Ramos (cell line): ENCODE results near the gene CHKA.
"Not testable (repeated sequence)": the region's sequence is repeated elsewhere in the genome, so short reads cannot be mapped to it uniquely, and the experiment has no call there.

ENCODE experiments used
- in situ Hi-C: fragments of 300-500 bp; cut with MboI; formaldehyde crosslinking; loops from one replicate; pipeline ENCODE4 v1.14.3; 2022; ENCODE audit warnings: low sequenced_read_pairs; ENCODE audit not compliant: unreplicated experiment

Gene CHKA

DNA sequence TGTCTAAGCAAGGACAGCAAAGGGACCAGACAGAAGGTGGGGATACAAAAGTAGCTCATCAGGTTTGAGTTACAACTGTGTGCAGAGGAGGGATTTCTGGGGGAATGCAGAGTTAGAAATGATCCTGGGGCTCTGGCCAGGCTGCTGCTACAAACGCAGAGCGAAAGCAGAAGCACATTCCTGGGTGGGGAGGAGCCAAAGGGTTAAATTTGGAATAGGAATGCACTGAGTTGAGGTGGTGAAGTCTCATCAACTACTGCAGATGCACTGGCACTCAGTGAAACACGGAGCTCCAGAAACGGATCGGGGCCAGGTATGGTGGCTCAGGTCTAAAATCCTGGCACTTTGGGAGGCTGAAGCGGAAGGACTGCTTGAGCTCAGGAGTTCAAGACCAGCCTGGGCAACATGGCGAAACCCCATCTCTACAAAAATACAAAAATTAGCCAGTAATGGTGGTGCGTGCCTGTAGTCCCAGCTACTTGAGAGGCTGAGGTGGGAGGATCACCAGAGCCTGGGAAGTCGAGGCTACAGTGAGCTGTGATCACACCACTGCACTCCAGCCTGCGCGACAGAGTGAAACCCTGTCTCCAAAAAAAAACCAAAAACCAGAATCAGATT is 3.2 kb downstream of the CHKA start:
- in situ Hi-C loops = no loop called here

DNA sequence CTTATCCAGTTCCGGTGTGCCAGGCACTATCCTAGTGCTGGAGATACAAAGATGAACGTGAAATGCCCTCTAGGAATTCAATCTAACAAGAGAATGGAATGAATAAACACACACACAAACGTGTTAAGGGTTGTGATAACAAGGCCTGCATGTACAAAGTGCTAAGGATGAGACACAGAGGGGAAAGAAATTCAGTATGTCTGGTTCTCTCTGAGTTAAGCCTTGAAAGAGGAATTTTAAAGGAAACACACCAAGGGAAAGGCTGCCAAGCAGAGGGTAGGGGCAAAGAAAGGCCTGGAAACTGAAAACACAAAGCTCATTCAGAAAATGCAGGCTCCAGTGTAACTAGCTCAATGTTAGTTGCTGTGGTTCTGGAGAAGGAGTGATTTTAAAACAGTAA is 4.2 kb downstream of the CHKA start:
- in situ Hi-C loops = no loop called here

DNA sequence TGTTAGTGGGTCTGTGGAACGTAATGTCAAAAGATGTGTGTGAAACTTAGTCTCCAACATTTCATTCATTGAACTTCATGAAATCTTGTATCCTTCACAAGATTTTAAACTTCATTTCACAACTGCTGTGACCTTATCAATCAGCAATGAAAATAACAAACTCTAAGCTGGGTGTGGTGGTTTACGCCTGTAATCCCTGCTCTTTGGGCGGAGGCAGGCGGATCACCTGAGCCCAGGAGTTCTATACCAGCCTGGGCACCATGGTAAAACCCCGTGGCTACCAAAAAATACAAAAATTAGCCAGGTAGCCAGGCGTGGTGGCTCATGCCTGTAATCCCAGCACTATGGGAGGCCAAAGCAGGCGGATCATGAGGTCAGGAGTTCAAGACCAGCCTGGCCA is 5.1 kb downstream of the CHKA start:
- in situ Hi-C loops = no loop called here

DNA sequence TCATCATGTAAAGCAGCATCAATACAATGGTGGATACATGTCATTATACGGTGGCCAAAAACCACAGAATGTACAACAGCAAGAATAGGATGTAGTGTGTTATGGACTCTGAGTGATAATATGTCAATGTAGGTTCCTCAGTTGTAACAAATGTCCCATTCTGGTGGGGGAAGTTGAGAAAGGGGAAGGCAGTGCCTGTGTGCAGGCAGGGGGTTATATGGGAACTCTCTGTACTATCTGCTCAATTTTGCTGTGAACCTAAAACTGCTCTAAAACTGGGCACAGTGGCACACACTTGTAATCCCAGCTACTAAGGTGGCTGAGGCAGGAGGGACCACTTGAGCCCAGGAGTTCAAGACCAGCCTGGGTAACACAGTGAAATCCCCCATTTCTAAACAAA is 5.9 kb downstream of the CHKA start:
- in situ Hi-C loops = no loop called here

DNA sequence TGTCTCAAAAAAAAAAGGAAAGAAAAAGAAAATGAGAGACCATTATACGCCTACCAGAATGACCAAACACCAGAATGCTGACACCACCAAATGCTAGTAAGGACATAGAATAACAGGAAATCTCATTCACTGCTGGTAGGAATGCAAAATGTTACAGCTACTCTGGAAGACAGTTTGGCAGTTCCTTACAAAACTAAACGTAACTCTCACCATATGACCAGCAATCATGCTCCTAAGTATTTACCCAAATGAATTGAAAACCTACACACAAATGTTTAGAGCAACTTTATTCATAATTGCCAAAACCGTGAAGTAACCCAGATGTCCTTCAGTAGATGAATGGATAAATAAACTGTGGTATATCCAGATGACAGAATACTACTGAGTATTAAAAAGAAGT is 7.2 kb downstream of the CHKA start:
- in situ Hi-C loops = no loop called here

DNA sequence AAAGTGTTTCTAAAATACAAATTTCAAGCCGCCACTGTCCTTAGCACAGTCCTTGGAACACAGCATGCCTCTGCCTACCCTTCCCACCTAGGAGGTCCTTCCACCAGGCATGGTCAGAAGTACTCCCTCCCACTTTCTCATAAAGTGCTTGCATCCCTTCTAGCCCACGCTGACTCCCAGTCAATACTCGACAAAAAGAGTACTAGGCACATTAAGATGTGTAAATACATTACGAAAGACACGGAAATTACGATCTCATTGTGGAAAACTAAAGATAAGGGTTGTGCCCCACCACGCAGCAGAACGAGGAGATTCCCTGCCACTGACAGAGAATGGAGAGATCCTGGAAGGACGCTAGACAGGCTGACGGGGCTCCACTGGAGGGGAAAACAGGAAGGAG is 13.5 kb downstream of the CHKA start:
- in situ Hi-C loops = no loop called here

DNA sequence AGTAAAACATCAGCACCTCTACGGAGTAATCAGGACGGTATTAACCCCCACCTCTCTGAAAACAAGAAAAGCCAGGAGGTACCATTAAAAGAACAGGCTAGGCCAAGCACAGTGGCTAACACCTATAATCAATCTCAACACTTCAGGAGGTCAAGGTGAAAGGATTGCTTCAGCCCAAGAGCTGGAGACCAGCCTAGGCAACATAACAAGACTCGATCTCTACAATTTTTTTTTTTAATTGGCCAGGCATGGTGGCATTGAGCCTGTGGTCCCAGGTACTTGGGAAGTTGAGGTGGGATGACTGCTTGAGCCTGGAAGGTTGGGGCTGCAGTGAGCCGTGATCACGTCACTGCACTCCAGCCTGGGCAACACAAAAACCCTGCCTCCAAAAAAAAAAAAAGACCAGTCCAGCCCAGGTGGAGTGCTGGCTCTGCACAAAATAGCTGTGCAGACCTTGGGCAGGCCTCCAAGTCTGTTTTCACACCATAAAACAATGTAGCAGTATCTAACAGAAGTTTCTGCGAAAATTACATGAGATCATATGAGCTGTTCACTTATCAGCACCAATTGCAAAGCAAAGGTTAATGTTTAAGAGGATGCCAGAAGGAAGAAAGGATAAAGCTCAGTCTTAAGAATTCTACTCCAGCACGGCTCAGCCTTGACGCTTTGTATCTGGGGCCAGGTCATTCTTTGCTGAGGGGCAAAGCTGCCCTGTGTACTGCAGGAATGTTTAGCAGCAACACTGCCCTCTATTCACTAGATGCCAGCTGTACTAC is 14.8 kb downstream of the CHKA start:
- in situ Hi-C loops = no loop called here

DNA sequence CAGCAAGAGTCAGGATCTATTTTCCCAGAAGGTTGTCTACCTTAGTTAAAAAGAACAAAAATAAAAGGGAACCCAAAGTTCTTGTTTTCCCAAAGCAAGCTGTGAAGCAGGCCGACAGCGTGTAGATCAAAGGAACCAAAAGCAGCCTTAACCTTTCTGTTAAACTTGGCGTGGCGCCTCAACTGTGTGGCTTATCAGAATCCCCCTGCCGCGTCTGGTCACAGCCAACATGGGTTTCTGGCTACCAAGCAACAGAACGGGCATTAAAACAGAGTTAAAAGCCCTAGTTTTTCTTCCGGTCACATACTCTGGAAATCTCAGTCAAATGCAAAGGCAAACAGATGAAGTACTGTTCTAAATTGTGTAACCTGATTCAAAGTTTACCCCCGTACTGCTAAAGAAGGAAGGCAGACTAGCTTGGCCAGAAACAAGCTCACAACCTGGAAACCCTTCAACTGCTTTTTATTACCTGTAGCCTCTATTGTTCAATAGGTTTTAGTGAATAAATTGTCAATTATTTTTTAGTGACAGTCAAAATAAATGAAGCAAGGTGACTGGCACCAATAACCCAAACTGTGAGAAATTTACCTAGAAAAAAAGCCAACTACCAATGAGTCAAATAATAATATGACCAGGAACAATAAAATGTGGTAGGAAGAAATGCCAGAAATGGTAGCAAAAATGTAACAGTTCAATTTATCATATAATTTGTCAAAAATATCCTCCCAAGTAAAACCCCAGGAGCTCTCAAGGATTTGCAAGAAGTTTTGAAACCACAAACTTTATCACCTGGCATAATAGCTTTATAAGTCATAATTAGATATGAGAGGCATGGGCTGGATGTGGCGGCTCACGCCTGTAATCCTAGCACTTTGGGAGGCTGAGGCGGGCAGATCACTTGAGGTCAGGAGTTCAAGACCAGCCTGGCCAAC is 21.4 kb downstream of the CHKA start:
- in situ Hi-C loops = no loop called here

DNA sequence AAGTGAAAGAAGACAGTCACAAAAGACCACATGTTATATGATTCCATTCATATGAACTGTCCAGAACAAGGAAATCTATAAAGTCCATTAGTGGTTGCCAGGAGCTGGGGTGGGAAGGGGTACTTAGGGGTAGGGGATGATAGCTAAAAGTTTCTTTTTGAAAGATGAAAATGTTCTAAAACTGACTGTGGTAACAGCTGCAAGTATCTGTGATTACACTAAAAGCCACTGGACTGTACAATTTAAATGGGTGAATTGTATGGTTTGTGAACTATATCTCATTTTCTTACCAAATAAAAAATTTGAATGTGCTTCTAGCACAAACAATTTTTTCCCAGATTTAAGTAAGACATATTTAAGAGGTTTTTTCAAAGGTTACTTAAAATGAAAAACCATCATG is 22.1 kb downstream of the CHKA start:
- in situ Hi-C loops = no loop called here

DNA sequence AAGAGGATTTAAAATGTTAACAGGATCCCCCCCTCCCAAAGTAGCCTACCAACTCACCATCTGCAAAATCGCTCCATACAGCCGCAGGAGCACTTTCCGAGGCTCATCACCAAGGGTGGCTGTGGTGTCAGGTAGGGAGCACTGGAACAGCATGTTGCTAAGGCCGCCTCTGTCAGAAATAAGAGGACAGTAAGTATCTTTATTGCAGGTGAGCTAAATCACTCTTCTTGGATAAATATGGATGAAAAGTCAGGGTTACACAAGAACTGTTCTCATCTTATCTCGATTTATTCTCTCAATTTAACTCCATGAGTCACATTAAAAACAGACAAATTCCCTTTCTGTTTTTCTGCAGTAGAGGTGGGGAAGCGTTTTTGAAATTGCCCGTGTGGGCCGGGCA is 24.2 kb downstream of the CHKA start:
- in situ Hi-C loops = no loop called here

DNA sequence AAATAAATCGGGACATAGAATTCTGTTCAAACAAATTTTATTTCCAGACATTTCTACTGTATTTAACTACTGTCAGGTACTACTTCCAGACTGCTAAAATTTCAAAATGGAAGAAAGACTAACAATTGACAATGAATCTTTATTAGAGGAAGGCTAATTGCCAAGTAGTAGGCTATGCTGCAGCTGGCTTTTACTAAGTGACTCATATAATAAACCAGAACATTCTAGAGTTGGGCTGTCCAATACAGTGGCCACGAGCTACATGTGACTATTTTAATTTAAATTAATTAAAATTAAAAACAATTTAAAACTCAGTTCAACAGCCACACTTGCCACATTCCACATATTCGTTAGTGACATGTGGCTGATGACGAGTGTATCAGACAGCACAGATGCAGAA is 27.6 kb downstream of the CHKA start:
- in situ Hi-C loops = no loop called here

DNA sequence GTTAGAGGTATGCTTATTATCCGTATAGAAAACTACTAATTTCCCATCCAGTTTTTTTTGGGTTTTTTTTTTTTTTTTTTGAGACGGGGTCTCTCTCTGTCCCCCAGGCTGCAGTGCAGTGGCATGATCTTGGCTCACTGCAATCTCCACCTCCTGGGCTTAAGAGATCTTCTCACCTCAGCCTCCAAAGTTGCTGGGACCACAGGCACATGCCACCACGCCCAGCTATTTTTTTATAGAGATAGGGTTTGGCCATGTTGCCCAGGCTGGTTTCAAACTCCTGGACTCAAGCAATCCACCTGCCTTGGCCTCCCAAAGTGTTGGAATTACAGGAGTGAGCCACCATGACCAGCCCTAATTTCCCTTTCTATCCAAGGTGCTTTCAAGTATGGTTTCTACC is 28.2 kb downstream of the CHKA start:
- in situ Hi-C loops = not testable (repeated sequence)

DNA sequence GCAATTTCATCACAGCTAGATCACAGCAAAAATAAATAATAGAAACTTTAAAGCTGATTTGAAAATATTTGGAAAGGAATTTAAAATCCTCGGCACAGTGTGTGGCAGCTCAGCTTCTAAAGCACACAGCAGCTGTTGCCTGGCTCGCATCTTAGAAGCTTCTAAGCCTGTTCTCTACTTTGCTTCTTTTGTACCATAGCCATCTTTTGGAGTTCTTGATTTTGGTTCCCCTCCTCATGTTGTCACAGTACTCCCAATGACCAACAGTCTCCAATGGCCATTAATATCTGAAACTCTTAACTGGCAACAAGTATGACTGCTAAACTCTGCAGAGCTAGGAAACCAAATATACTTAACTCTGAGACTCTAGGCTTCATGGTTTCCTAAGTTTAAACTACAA is 28.8 kb downstream of the CHKA start:
- in situ Hi-C loops = no loop called here

DNA sequence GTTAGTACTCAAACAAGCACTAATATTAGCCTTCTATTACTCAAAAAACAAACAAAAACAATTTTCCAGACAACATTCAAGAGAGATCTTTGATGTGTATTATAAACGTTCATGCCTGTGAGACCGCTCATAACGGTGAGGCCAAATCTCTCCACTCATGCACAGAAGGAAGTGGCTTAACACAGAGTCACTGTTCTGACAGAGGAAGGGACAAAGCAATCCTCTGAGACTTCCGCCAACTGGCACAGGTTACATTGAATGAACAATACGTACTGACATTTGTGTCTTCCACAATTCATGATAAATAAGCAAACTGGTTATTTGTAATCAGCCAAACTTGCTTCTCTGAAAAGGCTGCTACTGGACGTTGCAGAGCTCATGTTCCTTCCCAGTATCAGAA is 30.5 kb downstream of the CHKA start:
- in situ Hi-C loops = no loop called here

DNA sequence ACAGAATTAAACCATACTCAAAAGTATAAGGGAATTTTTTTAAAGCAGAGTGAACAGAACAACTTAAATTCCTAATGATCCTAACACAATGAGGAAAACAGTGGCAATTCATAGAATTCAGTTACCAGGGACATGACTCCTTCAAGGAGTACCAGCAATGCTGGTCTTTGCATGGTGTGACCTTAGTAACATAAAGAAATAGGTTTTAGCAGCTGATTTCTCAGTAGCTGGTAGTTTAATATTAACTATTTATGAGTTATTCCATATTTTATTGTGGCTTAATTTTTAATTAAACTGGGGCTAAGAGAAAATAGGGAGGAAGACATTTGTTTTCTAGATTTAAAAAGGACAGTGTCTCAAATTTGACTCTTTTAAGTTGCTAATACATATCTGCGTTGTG is 30.9 kb downstream of the CHKA start:
- in situ Hi-C loops = no loop called here

DNA sequence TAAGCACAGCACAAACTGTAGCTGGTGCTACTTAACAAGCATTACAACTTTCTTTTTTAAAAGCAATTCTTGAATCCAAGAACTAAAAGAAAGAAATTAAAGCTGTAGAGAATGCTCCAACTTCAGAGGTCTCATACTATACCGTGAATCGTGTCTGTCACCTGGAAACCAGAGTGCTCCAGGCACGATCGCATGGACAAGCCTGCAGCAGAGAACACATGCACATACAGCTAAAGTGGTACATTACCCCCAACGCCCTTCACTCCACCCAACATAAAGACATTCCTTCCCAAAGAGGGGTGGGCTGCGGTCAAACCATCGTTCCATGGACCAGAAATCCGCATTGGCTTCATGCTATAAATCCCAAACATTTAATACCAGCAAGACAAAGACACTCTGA is 31.5 kb downstream of the CHKA start:
- in situ Hi-C loops = no loop called here

DNA sequence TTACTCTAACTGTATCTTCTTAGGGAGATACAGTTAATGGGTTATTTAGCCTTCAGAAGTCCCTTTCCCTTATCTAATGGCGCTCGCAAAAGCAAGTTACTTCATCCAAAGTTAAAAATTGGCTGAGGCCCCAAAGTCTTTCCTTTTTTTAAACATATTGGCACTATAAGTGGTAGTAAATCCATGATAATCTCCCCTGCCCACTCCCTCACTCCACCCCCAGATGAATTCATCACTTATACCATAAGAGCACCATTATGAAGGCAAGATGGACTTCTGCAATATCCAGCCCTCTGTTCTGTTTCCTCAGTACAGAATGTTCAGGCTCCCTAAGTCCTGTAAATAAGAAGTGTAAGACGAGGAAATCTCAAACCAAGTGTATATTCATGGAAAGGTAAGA is 37.7 kb downstream of the CHKA start:
- in situ Hi-C loops = no loop called here

DNA sequence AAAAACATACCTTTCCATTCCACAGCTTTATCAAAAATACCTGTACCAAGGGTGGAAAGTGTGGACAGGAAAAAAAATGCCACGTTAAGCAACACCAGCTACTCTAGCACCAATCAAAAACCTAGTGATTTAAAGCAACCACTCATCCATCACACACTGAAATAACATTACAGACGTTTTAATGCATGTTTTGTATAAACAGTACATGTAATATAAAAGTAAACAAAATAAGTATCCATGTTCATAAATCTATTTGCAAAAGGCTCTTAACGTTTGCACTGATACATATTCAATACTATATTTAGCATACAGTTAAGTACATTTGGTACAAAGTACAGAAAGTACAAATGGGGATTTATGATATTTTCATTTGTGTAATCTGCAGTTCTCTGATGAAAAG is 38.7 kb downstream of the CHKA start:
- in situ Hi-C loops = no loop called here

DNA sequence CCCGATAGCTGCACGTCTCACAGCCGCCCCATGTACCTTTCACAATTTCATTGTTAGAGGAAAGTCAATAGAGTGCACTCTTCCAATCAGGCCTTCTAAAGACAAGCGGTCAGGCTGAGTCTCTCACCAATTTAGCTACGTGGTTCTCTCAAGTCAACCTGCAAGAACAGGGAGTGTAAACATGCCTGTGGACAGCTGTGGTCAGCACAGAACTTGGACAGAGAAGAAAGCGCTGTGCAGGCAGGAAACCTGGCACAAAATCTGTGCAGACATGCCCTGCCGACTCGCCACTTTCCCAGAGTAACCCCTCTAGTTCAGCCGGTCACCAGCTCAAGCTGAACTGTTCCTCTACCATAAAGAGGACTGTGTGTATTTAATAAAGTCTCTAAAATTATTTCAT is 39.5 kb downstream of the CHKA start:
- in situ Hi-C loops = no loop called here

DNA sequence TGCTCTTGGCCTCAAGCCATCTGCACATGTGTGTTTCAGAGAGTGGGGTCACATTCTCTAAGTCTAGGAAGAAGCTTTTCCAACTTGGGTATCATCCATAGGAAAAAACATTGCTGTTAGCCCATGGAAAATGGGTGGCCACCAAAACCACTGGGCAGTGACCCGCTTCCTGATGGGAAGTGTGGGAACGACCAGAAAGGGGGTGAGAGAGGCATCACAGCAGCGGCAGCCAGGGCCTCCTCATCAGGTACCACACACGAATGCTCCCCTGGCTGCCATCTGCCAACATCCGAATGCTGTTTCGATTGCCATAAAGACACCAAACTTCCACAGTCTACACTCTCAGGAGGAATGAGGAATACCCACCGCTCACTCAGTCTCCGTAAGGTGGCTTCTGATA is 40.3 kb downstream of the CHKA start:
- in situ Hi-C loops = no loop called here
